Spleen (tissue), 11 donors: ENCODE results near the gene ITGB5. TPM values are rescaled to one million over a fixed set of nuclear protein-coding genes. Genes with fewer than 3 reads are reported as not detected.

Source experiments
- DNase-seq: peaks from one replicate; pipeline ENCODE4 v3.0.0-alpha.2; 2020
- H3K27ac ChIP-seq, 8 donors: fragments of 200-600 bp; sonication (generic) in 7 of 8; 1 replicate in 4 of 8; 2 replicates in 4 of 8; pipeline versions ENCODE4 v1.5.0 to v1.8.0; 2016 to 2021; ENCODE audit warnings: inconsistent platforms in 4 of 8, mild to moderate bottlenecking in 4 of 8, moderate library complexity in 1 of 8
- H3K27me3 ChIP-seq, 7 donors: fragments of 200-600 bp; sonication (generic) in 6 of 7; replicated peaks in 1 of 7; 1 replicate in 4 of 7; 2 replicates in 3 of 7; pipeline versions ENCODE4 v1.5.0 to v1.8.0; 2016 to 2021; ENCODE audit warnings: inconsistent platforms in 3 of 7, mild to moderate bottlenecking in 1 of 7
- H3K36me3 ChIP-seq, 6 donors: fragments of 200-600 bp; sonication (generic) in 5 of 6; 1 replicate in 4 of 6; 2 replicates in 2 of 6; pipeline versions ENCODE4 v1.5.0 to v1.8.0; 2016 to 2021; ENCODE audit warnings: inconsistent platforms in 2 of 6
- H3K4me1 ChIP-seq, 6 donors: fragments of 200-600 bp; sonication (generic) in 5 of 6; 1 replicate in 3 of 6; 2 replicates in 3 of 6; pipeline versions ENCODE4 v1.5.0 to v1.8.0; 2016 to 2021; ENCODE audit warnings: inconsistent platforms in 3 of 6
- H3K4me3 ChIP-seq, 8 donors: fragments of 200-600 bp; sonication (generic) in 7 of 8; 1 replicate in 4 of 8; 2 replicates in 4 of 8; pipeline versions ENCODE4 v1.5.0 to v1.8.0; 2016 to 2021; ENCODE audit warnings: inconsistent platforms in 4 of 8, mild to moderate bottlenecking in 4 of 8, moderate library complexity in 2 of 8
- H3K9me3 ChIP-seq, 8 donors: fragments of 200-600 bp; sonication (generic) in 7 of 8; 1 replicate in 4 of 8; 2 replicates in 4 of 8; pipeline versions ENCODE4 v1.5.0 to v1.8.0; 2016 to 2021; ENCODE audit warnings: inconsistent platforms in 4 of 8
- POLR2A ChIP-seq, 3 donors: fragments of 450-650 bp; IDR thresholded peaks; one replicate each; pipeline ENCODE4 v1.5.1; 2017; ENCODE audit warnings: antibody characterized with exemption in 3 of 3, mild to moderate bottlenecking in 1 of 3
- POLR2AphosphoS5 ChIP-seq, 3 donors: sonication (generic); formaldehyde crosslinking; IDR thresholded peaks; one replicate each; pipeline ENCODE4 v1.5.1; 2017; ENCODE audit warnings: antibody characterized with exemption in 3 of 3
- WGBS, 5 donors: extraction: QIAGEN DNeasy Blood & Tissue Kit in 3 of 5; methylation state at CpG; one replicate each; pipeline versions ENCODE4 v1.1.5 to v1.1.7; 2013 to 2018; 5-methylcytosine and 5-hydroxymethylcytosine counted together
- intact Hi-C: fragments of 100-400 bp; cut with DNase I; formaldehyde crosslinking; loops from one replicate; pipeline ENCODE4 v1.15.0; 2023; ENCODE audit warnings: low total_unique reads
- polyA plus RNA-seq, 3 donors: library from polyadenylated mRNA; stranded (reverse); fragments of 200-250 nt; gene quantifications; one replicate each; pipeline ENCODE4 v1.2.1, GENCODE V29; 2013
- total RNA-seq, 7 donors: library from RNA; depleted of rRNA in 3 of 7; stranded (reverse); fragments of >200 nt in 3 of 7; fragmentation: NEBNext Ultra II Directional in 4 of 7; extraction: Animal tissue kit (Norgen Biotek cat#: 25700) in 4 of 7; gene quantifications; one replicate each; pipeline versions ENCODE4 v1.1.0 to v1.2.1, GENCODE V29; 2016 to 2021
- TF ChIP-seq, protein P1 (sequence below), 11 experiments: fragments of 200-600 bp in 7 of 11; fragments of 450-650 bp in 4 of 11; sonication (generic) in 4 of 11; IDR thresholded peaks in 8 of 11; conservative IDR thresholded peaks in 3 of 11; 1 replicate in 7 of 11; 2 replicates in 4 of 11; pipeline versions ENCODE4 v1.4.0 to v1.8.0; 2016 to 2021; ENCODE audit warnings: antibody characterized with exemption in 11 of 11, inconsistent platforms in 4 of 11, mild to moderate bottlenecking in 1 of 11
- donor health status: healthy with polysubstance abuse.
- donor health status: DM: no; HTN: no; CAD: no; lungs with moderate emphysema.
- donor health status: DM: no; HTN: no; CAD: no.
- donor health status: Bipolar disorder and iron deficiency.
- donor health status: healthy.
- donor health status: DM: no; HTN: no; CAD: no.
- donor health status: DM: yes; HTN: yes; CAD: no.

The ITGB5 gene
- total and polyA plus RNA-seq, 10 donors, result 7.4 to 227 (median 108) TPM

DNA sequence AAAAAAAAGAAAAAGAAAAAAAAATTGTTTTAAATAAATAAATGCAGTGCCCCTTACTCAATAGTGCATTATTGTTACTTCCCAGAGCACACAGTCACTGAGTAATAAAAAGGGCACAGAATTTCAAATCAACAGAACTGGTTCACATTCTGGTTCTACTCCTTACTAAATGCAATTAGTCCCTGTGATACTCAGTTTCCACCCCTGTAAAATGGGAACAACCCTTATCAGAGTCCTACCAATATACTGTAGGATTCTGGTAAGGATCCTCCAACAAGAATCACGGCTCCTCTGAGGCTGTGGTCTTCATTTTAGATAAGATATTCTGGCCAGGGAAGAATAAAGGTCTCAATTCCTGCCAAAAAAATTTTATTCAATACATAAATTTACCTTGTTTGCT is 50.7 kb downstream of the ITGB5 start:
- TF ChIP-seq POLR2A (IDR thresholded peaks at IDR 0.05) (no peak), POLR2AphosphoS5 (IDR thresholded peaks at IDR 0.05) (no peak)
- TF ChIP-seq, protein P1, sequence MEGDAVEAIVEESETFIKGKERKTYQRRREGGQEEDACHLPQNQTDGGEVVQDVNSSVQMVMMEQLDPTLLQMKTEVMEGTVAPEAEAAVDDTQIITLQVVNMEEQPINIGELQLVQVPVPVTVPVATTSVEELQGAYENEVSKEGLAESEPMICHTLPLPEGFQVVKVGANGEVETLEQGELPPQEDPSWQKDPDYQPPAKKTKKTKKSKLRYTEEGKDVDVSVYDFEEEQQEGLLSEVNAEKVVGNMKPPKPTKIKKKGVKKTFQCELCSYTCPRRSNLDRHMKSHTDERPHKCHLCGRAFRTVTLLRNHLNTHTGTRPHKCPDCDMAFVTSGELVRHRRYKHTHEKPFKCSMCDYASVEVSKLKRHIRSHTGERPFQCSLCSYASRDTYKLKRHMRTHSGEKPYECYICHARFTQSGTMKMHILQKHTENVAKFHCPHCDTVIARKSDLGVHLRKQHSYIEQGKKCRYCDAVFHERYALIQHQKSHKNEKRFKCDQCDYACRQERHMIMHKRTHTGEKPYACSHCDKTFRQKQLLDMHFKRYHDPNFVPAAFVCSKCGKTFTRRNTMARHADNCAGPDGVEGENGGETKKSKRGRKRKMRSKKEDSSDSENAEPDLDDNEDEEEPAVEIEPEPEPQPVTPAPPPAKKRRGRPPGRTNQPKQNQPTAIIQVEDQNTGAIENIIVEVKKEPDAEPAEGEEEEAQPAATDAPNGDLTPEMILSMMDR (IDR thresholded peaks at IDR 0.05 in 8 of 11, conservative IDR thresholded peaks at IDR 0.05 in 3 of 11), result no peak
- H3K27me3 ChIP-seq, result peaks cover 0 to 11% (median 0%) of the 10 kb centered on the region in 7 donors
- WGBS, 5 donors, result 77 to 95% (median 84%) methylated on average over 1 of the region's 1 CpG
- DNase-seq, result no peak
- peaks cover 0 to 17% (median 0%) of the 10 kb centered on the region in 6 donors for H3K36me3 ChIP-seq
- intact Hi-C loops, result no loop called here
- no peak overlapping the region for H3K4me3 ChIP-seq
- H3K9me3 ChIP-seq, result no peaks in the 10 kb centered on the region
- peaks cover 13 to 42% (median 32%) of the 10 kb centered on the region in 6 donors for H3K4me1 ChIP-seq
- H3K27ac ChIP-seq, result peak overlapping the region in 7 of 8 donors; percentile 41 to 81 (median 75)

GRCh38 chr3:124834723-124835718 is 52.1 kb downstream of the ITGB5 start:
- Histone ChIP-seq H3K27ac (peak overlapping the region in 4 of 8 donors; percentile 6 to 81 (median 48)), H3K27me3 (peaks cover 0 to 11% (median 0%) of the 10 kb centered on the region in 7 donors), H3K36me3 (peaks cover 0 to 4% (median 0%) of the 10 kb centered on the region in 6 donors), H3K4me1 (peaks cover 13 to 42% (median 33%) of the 10 kb centered on the region in 6 donors), H3K9me3 (no peaks in the 10 kb centered on the region), H3K4me3 (peak overlapping the region in 2 of 8 donors; percentile 12 to 56)
- peak in 2 of 3 donors; percentile 29 to 51 for TF ChIP-seq POLR2AphosphoS5 (IDR thresholded peaks at IDR 0.05)
- TF ChIP-seq, protein P1 (IDR thresholded peaks at IDR 0.05 in 8 of 11, conservative IDR thresholded peaks at IDR 0.05 in 3 of 11), result no peak
- WGBS, 5 donors, result 28 to 38% (median 29%) methylated on average over 13 to 20 of the region's 20 CpGs
- no peak for DNase-seq
- intact Hi-C loops, result no loop called here

DNA sequence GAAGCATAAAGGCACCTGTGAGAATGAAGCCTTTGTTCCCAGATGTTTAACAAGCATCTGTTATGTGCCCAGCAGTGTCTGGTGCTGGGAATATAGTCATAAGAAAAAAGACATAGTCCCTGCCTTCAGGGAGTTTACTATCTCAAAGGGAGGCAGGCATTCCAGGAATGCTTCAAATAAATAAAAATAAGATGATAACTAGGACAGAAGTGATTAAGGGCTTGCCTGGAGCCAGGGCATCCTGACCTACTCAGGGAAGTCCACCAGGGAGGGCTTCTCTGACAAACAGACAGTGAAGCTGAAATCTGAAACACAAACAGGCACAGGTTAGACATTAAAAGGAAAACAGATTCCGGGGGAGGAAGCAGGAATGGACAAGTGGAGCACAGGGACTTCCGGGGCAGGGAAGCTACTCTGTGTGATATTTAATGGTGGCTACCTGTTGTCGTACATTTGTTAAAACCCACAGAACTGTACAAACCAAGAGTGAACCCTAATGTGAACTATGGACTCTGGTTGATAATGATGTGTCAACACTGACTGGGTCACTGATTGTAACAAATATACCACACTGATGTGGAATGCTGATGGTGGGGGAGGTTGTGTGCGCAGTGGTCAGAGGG is 53.3 kb downstream of the ITGB5 start:
- TF ChIP-seq POLR2A (IDR thresholded peaks at IDR 0.05), result no peak
- TF ChIP-seq, protein P1 (IDR thresholded peaks at IDR 0.05 in 8 of 11, conservative IDR thresholded peaks at IDR 0.05 in 3 of 11), result no peak
- TF ChIP-seq POLR2AphosphoS5 (IDR thresholded peaks at IDR 0.05), result no peak
- WGBS, 5 donors, result 80 to 92% (median 86%) methylated on average over 4 of the region's 4 CpGs
- intact Hi-C loops, result no loop called here
- peaks cover 13 to 48% (median 33%) of the 10 kb centered on the region in 6 donors for H3K4me1 ChIP-seq
- no peaks in the 10 kb centered on the region for H3K9me3 ChIP-seq
- H3K36me3 ChIP-seq, result no peaks in the 10 kb centered on the region
- no peak overlapping the region for H3K4me3 ChIP-seq
- DNase-seq, result no peak
- H3K27me3 ChIP-seq, result peaks cover 0 to 11% (median 0%) of the 10 kb centered on the region in 7 donors
- peak overlapping the region in 2 of 8 donors; percentile 4 to 13 for H3K27ac ChIP-seq
